ENCODE results near the gene ANKMY1.

DNA sequence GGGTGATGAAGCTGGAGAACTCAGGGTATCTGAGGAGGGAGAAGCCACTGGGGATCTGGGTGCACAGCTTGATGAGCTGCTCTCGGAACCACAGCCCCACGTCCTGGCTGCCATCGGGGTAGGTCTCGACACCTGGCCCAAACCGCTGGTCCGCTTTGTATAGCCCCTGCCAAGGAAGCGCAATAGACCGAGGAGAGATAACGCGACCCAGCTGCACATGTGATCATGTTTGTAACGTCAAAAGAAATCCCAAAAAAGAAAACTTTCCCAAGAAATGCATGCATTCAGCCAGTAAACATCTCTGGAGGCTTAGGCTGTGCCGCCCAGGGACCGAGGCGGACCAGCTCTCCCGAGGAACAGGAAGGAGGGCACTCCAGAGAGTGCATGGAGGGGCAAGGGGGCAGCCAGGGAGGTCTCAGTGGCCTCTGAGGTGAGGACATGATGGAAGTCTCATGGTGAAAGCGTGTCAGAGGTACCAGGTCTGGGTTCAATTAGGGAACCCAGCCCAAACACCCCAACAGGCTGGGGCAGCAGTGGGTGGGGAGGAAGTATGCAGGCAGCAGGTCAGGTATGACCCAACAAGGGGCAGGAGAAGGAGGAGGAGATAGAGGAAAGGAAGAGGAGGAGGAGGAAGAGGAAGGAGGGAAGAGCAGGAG lies 28.3 kb downstream of the ANKMY1 start:
- TF ChIP-seq, protein P1, sequence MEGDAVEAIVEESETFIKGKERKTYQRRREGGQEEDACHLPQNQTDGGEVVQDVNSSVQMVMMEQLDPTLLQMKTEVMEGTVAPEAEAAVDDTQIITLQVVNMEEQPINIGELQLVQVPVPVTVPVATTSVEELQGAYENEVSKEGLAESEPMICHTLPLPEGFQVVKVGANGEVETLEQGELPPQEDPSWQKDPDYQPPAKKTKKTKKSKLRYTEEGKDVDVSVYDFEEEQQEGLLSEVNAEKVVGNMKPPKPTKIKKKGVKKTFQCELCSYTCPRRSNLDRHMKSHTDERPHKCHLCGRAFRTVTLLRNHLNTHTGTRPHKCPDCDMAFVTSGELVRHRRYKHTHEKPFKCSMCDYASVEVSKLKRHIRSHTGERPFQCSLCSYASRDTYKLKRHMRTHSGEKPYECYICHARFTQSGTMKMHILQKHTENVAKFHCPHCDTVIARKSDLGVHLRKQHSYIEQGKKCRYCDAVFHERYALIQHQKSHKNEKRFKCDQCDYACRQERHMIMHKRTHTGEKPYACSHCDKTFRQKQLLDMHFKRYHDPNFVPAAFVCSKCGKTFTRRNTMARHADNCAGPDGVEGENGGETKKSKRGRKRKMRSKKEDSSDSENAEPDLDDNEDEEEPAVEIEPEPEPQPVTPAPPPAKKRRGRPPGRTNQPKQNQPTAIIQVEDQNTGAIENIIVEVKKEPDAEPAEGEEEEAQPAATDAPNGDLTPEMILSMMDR (IDR thresholded peaks at IDR 0.05): no peak
- no peak for TF ChIP-seq POLR2A (IDR thresholded peaks at IDR 0.05)
